Heart left ventricle (tissue), 13 donors: ENCODE results near the gene TNNC2.

Experiments
- CTCF ChIP-seq, 12 donors: fragments of 200-600 bp; sonication (generic) in 4 of 12; IDR thresholded peaks; one replicate each; pipeline versions ENCODE4 v1.5.0 to v1.8.0; 2018 to 2022; ENCODE audit warnings: antibody characterized with exemption in 12 of 12, mild to moderate bottlenecking in 5 of 12
- POLR2A ChIP-seq, 2 donors: fragments of 450-650 bp; IDR thresholded peaks; one replicate each; pipeline ENCODE4 v1.6.1; 2017; ENCODE audit warnings: antibody characterized with exemption in 2 of 2, mild to moderate bottlenecking in 2 of 2, moderate library complexity in 2 of 2
- donor health status: ischemic (EF 13 %, LVEDD 7.1; RV severe dilation, severe dysfunction).
- donor health status: DM: no; HTN: yes; CAD: no.
- donor health status: DM: no; HTN: no; CAD: no.
- donor health status: ischemic (EF 25% LVEDD 6.9; RV normal size, moderate dysfunction).
- donor health status: ischemic (EF 25% LVEDD 5.7; RV mildly dilated, moderate dysfunction).
- donor health status: ischemic (EF 35%, LVEDD 5.7; RV mildly dilated, moderate dysfunction).
- donor health status: nonischemic (EF 11% LVEDD 7.7; RV severe dilation, severe dysfunction).
- donor health status: DM: yes; HTN: yes; CAD: no.
- donor health status: PGD.
- donor health status: ischemic (EF 29% LVEDD 5.4; RV normal size, mild dysfunction).
- donor health status: nonischemic (EF 23%, LVEDD 6.1; RV moderate dilation, normal function).

- TF ChIP-seq CTCF (IDR thresholded peaks at IDR 0.05) (no peak), POLR2A (IDR thresholded peaks at IDR 0.05) (no peak)
Observed at GRCh38 chr20:45826381-45827019, 612 bp downstream of the TNNC2 start.
